Activated T-cell treated with anti-CD3 and anti-CD28 coated beads for 1 hour (primary cell): ENCODE results near the gene DENND2A.
"Not testable (repeated sequence)": the region's sequence is repeated elsewhere in the genome, so short reads cannot be mapped to it uniquely, and the experiment has no call there.

ENCODE experiments used
- DNase-seq: peaks from one replicate; pipeline ENCODE4 v3.0.0-alpha.2; 2020; ENCODE audit warnings: low read depth

Gene DENND2A

GRCh38 chr7:140646931-140647647 lies 6.5 kb upstream of the DENND2A start:
- DNase-seq: peak; percentile 29

GRCh38 chr7:140645166-140645900 lies 4.7 kb upstream of the DENND2A start:
- no peak for DNase-seq

- not testable (repeated sequence) for DNase-seq
These were observed 4.1 kb upstream of the DENND2A start for GRCh38 chr7:140644761-140645160.

GRCh38 chr7:140643416-140643815 lies 2.8 kb upstream of the DENND2A start:
- no peak for DNase-seq

GRCh38 chr7:140641524-140642195 lies 1.0 kb upstream of the DENND2A start:
- no peak for DNase-seq

- no peak for DNase-seq
These were observed 464 bp downstream of the DENND2A start for GRCh38 chr7:140640060-140640637.

GRCh38 chr7:140639366-140640053 lies 1.1 kb downstream of the DENND2A start:
- DNase-seq: no peak

- no peak for DNase-seq
These were observed 2.3 kb downstream of the DENND2A start for GRCh38 chr7:140638173-140638791.

- no peak for DNase-seq
These were observed 3.2 kb downstream of the DENND2A start for GRCh38 chr7:140637400-140637799.

GRCh38 chr7:140635816-140636215 lies 4.8 kb downstream of the DENND2A start:
- no peak for DNase-seq

- DNase-seq: no peak
These were observed 5.3 kb downstream of the DENND2A start for GRCh38 chr7:140635345-140635744.

GRCh38 chr7:140631602-140632001 lies 9.0 kb downstream of the DENND2A start:
- no peak for DNase-seq

GRCh38 chr7:140631021-140631420 lies 9.6 kb downstream of the DENND2A start:
- DNase-seq: no peak

GRCh38 chr7:140625908-140626868 lies 14.4 kb downstream of the DENND2A start:
- DNase-seq: no peak

GRCh38 chr7:140625192-140625558 lies 15.4 kb downstream of the DENND2A start:
- DNase-seq: not testable (repeated sequence)

- no peak for DNase-seq
These were observed 16.0 kb downstream of the DENND2A start for GRCh38 chr7:140624392-140625191.

GRCh38 chr7:140623980-140624379 lies 16.6 kb downstream of the DENND2A start:
- DNase-seq: no peak

GRCh38 chr7:140621401-140622021 lies 19.1 kb downstream of the DENND2A start:
- no peak for DNase-seq

- not testable (repeated sequence) for DNase-seq
These were observed 20.6 kb downstream of the DENND2A start for GRCh38 chr7:140619915-140620510.
